ENCODE data around the gene ERC1. TPM values are rescaled to one million over a fixed set of nuclear protein-coding genes. Genes with fewer than 3 reads are reported as not detected.

Gene ERC1
- polyA plus RNA-seq, 1 donor from 2014 or later: 7.1 TPM

DNA sequence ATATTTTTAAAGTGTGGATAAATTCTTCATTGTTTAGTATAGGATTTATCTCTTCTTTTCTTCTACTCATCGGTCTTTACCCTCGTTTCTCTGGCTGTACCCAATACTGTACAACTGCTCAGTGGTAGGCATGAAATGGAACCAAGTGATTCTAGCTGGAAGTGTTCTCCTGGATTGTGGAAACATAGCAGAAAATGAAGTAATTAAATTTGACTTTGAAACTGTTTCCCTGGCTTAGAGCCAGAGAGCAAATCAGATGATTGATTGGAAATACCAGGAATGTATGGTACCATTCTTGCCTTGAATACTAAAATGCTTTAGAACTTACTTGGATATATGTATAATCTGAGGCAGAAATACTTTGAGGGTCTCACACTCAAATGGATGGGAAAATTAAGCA lies 292.3 kb downstream of the ERC1 start:
- TF ChIP-seq, protein P1, sequence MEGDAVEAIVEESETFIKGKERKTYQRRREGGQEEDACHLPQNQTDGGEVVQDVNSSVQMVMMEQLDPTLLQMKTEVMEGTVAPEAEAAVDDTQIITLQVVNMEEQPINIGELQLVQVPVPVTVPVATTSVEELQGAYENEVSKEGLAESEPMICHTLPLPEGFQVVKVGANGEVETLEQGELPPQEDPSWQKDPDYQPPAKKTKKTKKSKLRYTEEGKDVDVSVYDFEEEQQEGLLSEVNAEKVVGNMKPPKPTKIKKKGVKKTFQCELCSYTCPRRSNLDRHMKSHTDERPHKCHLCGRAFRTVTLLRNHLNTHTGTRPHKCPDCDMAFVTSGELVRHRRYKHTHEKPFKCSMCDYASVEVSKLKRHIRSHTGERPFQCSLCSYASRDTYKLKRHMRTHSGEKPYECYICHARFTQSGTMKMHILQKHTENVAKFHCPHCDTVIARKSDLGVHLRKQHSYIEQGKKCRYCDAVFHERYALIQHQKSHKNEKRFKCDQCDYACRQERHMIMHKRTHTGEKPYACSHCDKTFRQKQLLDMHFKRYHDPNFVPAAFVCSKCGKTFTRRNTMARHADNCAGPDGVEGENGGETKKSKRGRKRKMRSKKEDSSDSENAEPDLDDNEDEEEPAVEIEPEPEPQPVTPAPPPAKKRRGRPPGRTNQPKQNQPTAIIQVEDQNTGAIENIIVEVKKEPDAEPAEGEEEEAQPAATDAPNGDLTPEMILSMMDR (IDR thresholded peaks at IDR 0.05; ENCODE audit: poor library complexity, severe bottlenecking): no peak
- no peak for TF ChIP-seq EZH2 (IDR thresholded peaks at IDR 0.05; ENCODE audit: borderline replicate concordance, insufficient read depth, low read length, poor library complexity, severe bottlenecking)
- TF ChIP-seq POLR2AphosphoS5 (IDR thresholded peaks at IDR 0.05): no peak
- no peak for TF ChIP-seq RAD21 (conservative IDR thresholded peaks at IDR 0.05)
- no peak for TF ChIP-seq REST (IDR thresholded peaks at IDR 0.05; ENCODE audit: borderline replicate concordance)
- Histone ChIP-seq H3K4me2 (ENCODE audit: low read length) (no peak overlapping the region), H3K9ac (ENCODE audit: low read length) (no peak overlapping the region), H3K79me2 (replicated peaks; ENCODE audit: insufficient read depth, low read length) (no peaks in the 10 kb centered on the region), H3K4me3 (ENCODE audit: low read length) (no peak overlapping the region), H3K27me3 (ENCODE audit: insufficient read depth, low read depth, low read length) (no peaks in the 10 kb centered on the region), H3K9me2 (ENCODE audit: insufficient read depth, low read length) (no peaks in the 10 kb centered on the region), H3K27ac (ENCODE audit: low read length) (no peak overlapping the region), H4K20me1 (ENCODE audit: insufficient read depth) (no peaks in the 10 kb centered on the region), H2AFZ (ENCODE audit: low read depth, low read length) (no peak overlapping the region), H3F3A (ENCODE audit: insufficient read depth, low read length, poor library complexity, severe bottlenecking) (no peaks in the 10 kb centered on the region), H3K9me3 (ENCODE audit: low read length) (peaks cover 3% of the 10 kb centered on the region), H3K36me3 (ENCODE audit: insufficient read depth, low read length) (no peaks in the 10 kb centered on the region)

GRCh38 chr12:1284611-1285010 lies 293.6 kb downstream of the ERC1 start:
- peaks cover 3% of the 10 kb centered on the region for H3K9me3 ChIP-seq (ENCODE audit: low read length)
- no peak overlapping the region for H3K9ac ChIP-seq (ENCODE audit: low read length)
- no peak for TF ChIP-seq TAF1 (IDR thresholded peaks at IDR 0.05; ENCODE audit: low read depth)
- no peak for TF ChIP-seq SMC3 (conservative IDR thresholded peaks at IDR 0.05; ENCODE audit: poor library complexity)
- TF ChIP-seq REST (IDR thresholded peaks at IDR 0.05; ENCODE audit: borderline replicate concordance): no peak
- no peak for TF ChIP-seq MXI1 (conservative IDR thresholded peaks at IDR 0.05; ENCODE audit: poor library complexity, severe bottlenecking)
- TF ChIP-seq, protein P1 (IDR thresholded peaks at IDR 0.05; ENCODE audit: poor library complexity, severe bottlenecking): no peak
- TF ChIP-seq EP300 (conservative IDR thresholded peaks at IDR 0.05; ENCODE audit: poor library complexity, severe bottlenecking): no peak
- TF ChIP-seq RAD21 (conservative IDR thresholded peaks at IDR 0.05): no peak
- no peak for TF ChIP-seq EZH2 (IDR thresholded peaks at IDR 0.05; ENCODE audit: borderline replicate concordance, insufficient read depth, low read length, poor library complexity, severe bottlenecking)
- TF ChIP-seq POLR2AphosphoS5 (IDR thresholded peaks at IDR 0.05): no peak
- H3K27ac ChIP-seq (ENCODE audit: low read length): no peak overlapping the region
- H2AFZ ChIP-seq (ENCODE audit: low read depth, low read length): no peak overlapping the region
- H3K27me3 ChIP-seq (ENCODE audit: insufficient read depth, low read depth, low read length): no peaks in the 10 kb centered on the region
- peaks cover 1% of the 10 kb centered on the region for H3K36me3 ChIP-seq (ENCODE audit: insufficient read depth, low read length)
- H3K79me2 ChIP-seq (replicated peaks; ENCODE audit: insufficient read depth, low read length): no peaks in the 10 kb centered on the region
- H3K4me2 ChIP-seq (ENCODE audit: low read length): no peak overlapping the region
- no peaks in the 10 kb centered on the region for H3K9me2 ChIP-seq (ENCODE audit: insufficient read depth, low read length)
- no peaks in the 10 kb centered on the region for H3F3A ChIP-seq (ENCODE audit: insufficient read depth, low read length, poor library complexity, severe bottlenecking)
- no peak overlapping the region for H3K4me3 ChIP-seq (ENCODE audit: low read length)
- H4K20me1 ChIP-seq (ENCODE audit: insufficient read depth): no peaks in the 10 kb centered on the region

Measured in neural cell (in vitro differentiated cells).